ENCODE data around the gene DOCK9. TPM values are rescaled to one million over a fixed set of nuclear protein-coding genes. Genes with fewer than 3 reads are reported as not detected.

Gene DOCK9
- total RNA-seq, 1 donor from 2014 or later, result 46.2 TPM

- no peak for DNase-seq (ENCODE audit: extremely low spot score, unreplicated experiment)
- peaks cover 6% of the 10 kb centered on the region for H3K36me3 Mint-ChIP-seq
- H3K4me1 Mint-ChIP-seq (ENCODE audit: unreplicated experiment), result peaks cover 16% of the 10 kb centered on the region
- H3K9me3 Mint-ChIP-seq, result no peaks in the 10 kb centered on the region
- no peaks in the 10 kb centered on the region for H3K27me3 Mint-ChIP-seq
- no peak for TF ChIP-seq CTCF (conservative IDR thresholded peaks at IDR 0.05)
- H3K27ac Mint-ChIP-seq, result no peak overlapping the region
- no peak overlapping the region for H3K4me3 Mint-ChIP-seq
Measured at GRCh38 chr13:98846986-98847385, 130.9 kb downstream of the DOCK9 start.

- no peaks in the 10 kb centered on the region for H3K9me3 Mint-ChIP-seq
- no peaks in the 10 kb centered on the region for H3K27me3 Mint-ChIP-seq
- H3K36me3 Mint-ChIP-seq, result peaks cover 6% of the 10 kb centered on the region
- TF ChIP-seq CTCF (conservative IDR thresholded peaks at IDR 0.05), result no peak
- H3K4me3 Mint-ChIP-seq, result no peak overlapping the region
- H3K27ac Mint-ChIP-seq, result no peak overlapping the region
- peaks cover 16% of the 10 kb centered on the region for H3K4me1 Mint-ChIP-seq (ENCODE audit: unreplicated experiment)
- DNase-seq (ENCODE audit: extremely low spot score, unreplicated experiment), result no peak
Measured at GRCh38 chr13:98846521-98846920, 131.3 kb downstream of the DOCK9 start.

GRCh38 chr13:98845742-98846141, 132.1 kb downstream of the DOCK9 start:
- Mint-ChIP-seq H3K27ac (no peak overlapping the region), H3K4me1 (ENCODE audit: unreplicated experiment) (peaks cover 16% of the 10 kb centered on the region), H3K27me3 (no peaks in the 10 kb centered on the region), H3K4me3 (no peak overlapping the region), H3K36me3 (peaks cover 6% of the 10 kb centered on the region), H3K9me3 (no peaks in the 10 kb centered on the region)
- DNase-seq (ENCODE audit: extremely low spot score, unreplicated experiment), result no peak
- no peak for TF ChIP-seq CTCF (conservative IDR thresholded peaks at IDR 0.05)

- H3K27me3 Mint-ChIP-seq, result no peaks in the 10 kb centered on the region
- H3K4me3 Mint-ChIP-seq, result no peak overlapping the region
- H3K4me1 Mint-ChIP-seq (ENCODE audit: unreplicated experiment), result peaks cover 26% of the 10 kb centered on the region
- no peak for TF ChIP-seq CTCF (conservative IDR thresholded peaks at IDR 0.05)
- no peak overlapping the region for H3K27ac Mint-ChIP-seq
- peaks cover 6% of the 10 kb centered on the region for H3K36me3 Mint-ChIP-seq
- H3K9me3 Mint-ChIP-seq, result no peaks in the 10 kb centered on the region
- no peak for DNase-seq (ENCODE audit: extremely low spot score, unreplicated experiment)
Measured at GRCh38 chr13:98844021-98844420, 133.8 kb downstream of the DOCK9 start.

- Mint-ChIP-seq H3K27ac (no peak overlapping the region), H3K27me3 (no peaks in the 10 kb centered on the region), H3K9me3 (no peaks in the 10 kb centered on the region), H3K4me1 (ENCODE audit: unreplicated experiment) (peaks cover 26% of the 10 kb centered on the region), H3K36me3 (peaks cover 6% of the 10 kb centered on the region), H3K4me3 (no peak overlapping the region)
- DNase-seq (ENCODE audit: extremely low spot score, unreplicated experiment), result no peak
- no peak for TF ChIP-seq CTCF (conservative IDR thresholded peaks at IDR 0.05)
Measured at GRCh38 chr13:98843482-98843877, 134.4 kb downstream of the DOCK9 start.

All from type B pancreatic cell (in vitro differentiated cells).